Neural progenitor cell (in vitro differentiated cells): ENCODE measurements around the gene TMEM239. TPM values are rescaled to one million over a fixed set of nuclear protein-coding genes. Genes with fewer than 3 reads are reported as not detected.
A peak's percentile ranks its signal among the peaks of the same experiment; 100 is the strongest.

Experiments used
- DNase-seq: peaks from one replicate; pipeline ENCODE4 v3.0.0-alpha.2; 2016; ENCODE audit warnings: low spot score
- H2AFZ ChIP-seq: fragments of 200-600 bp; sonication (generic); replicated peaks from 2 replicates; pipeline ENCODE4 v1.6.1; 2016; ENCODE audit warnings: antibody characterized with exemption
- H3F3A ChIP-seq: fragments of 200-600 bp; sonication (generic); 2 replicates; pipeline ENCODE4 v1.6.1; 2016; ENCODE audit warnings: antibody characterized with exemption, low read depth
- H3K27ac ChIP-seq: fragments of 200-600 bp; sonication (generic); 2 replicates; pipeline ENCODE4 v1.5.1; 2016; ENCODE audit warnings: mild to moderate bottlenecking
- H3K27me3 ChIP-seq: fragments of 200-600 bp; sonication (generic); 2 replicates; pipeline ENCODE4 v1.6.1; 2016; ENCODE audit warnings: mild to moderate bottlenecking, moderate library complexity
- H3K36me3 ChIP-seq: fragments of 200-600 bp; sonication (generic); 2 replicates; pipeline ENCODE4 v1.5.1; 2016
- H3K4me1 ChIP-seq: fragments of 200-600 bp; sonication (generic); 2 replicates; pipeline ENCODE4 v1.6.1; 2016; ENCODE audit warnings: mixed run types
- H3K4me2 ChIP-seq: fragments of 200-600 bp; sonication (generic); 2 replicates; pipeline ENCODE4 v1.6.1; 2016
- H3K4me3 ChIP-seq: fragments of 200-600 bp; sonication (generic); 2 replicates; pipeline ENCODE4 v1.5.1; 2016
- H3K79me2 ChIP-seq: fragments of 200-600 bp; sonication (generic); 2 replicates; pipeline ENCODE4 v1.6.1; 2016; ENCODE audit warnings: low read depth
- H3K9ac ChIP-seq: fragments of 200-600 bp; sonication (generic); 2 replicates; pipeline ENCODE4 v1.6.1; 2016
- H3K9me3 ChIP-seq: fragments of 200-600 bp; sonication (generic); 2 replicates; pipeline ENCODE4 v1.5.1; 2016; ENCODE audit warnings: low read depth
- H4K20me1 ChIP-seq: fragments of 200-600 bp; sonication (generic); 2 replicates; pipeline ENCODE4 v1.6.1; 2016; ENCODE audit warnings: low read depth
- H3K27ac Mint-ChIP-seq: 3 replicates; pipeline ENCODE4 v1.8.0; 2021; ENCODE audit warnings: mixed read lengths
- H3K27me3 Mint-ChIP-seq: 2 replicates; pipeline ENCODE4 v1.8.0; 2022; ENCODE audit warnings: low read depth, mild to moderate bottlenecking, inconsistent platforms, moderate library complexity, mixed read lengths; ENCODE audit not compliant: insufficient read depth
- H3K36me3 Mint-ChIP-seq: 3 replicates; pipeline ENCODE4 v1.8.0; 2021; ENCODE audit warnings: mixed read lengths
- H3K4me1 Mint-ChIP-seq: 3 replicates; pipeline ENCODE4 v1.8.0; 2021; ENCODE audit warnings: mixed read lengths
- H3K4me3 Mint-ChIP-seq: 3 replicates; pipeline ENCODE4 v1.8.0; 2021; ENCODE audit warnings: mild to moderate bottlenecking, moderate library complexity, mixed read lengths
- H3K9me3 Mint-ChIP-seq: 3 replicates; pipeline ENCODE4 v1.8.0; 2020; ENCODE audit warnings: mixed read lengths
- EZH2 ChIP-seq: fragments of 200-600 bp; sonication (generic); IDR thresholded peaks from 2 replicates; pipeline ENCODE4 v1.6.1; 2017; ENCODE audit warnings: antibody characterized with exemption, mild to moderate bottlenecking, moderate library complexity
- EZH2phosphoT487 ChIP-seq: fragments of 200-600 bp; sonication (generic); IDR thresholded peaks from 2 replicates; pipeline ENCODE4 v1.6.1; 2017; ENCODE audit warnings: antibody characterized with exemption
- total RNA-seq: library from RNA; depleted of rRNA; stranded (reverse); fragments of >200 nt; gene quantifications from 2 replicates; pipeline ENCODE4 v1.2.3, GENCODE V29; 2015; ENCODE audit warnings: low replicate concordance
- TF ChIP-seq, protein P1 (sequence below): fragments of 200-600 bp; sonication (generic); IDR thresholded peaks from 2 replicates; pipeline ENCODE4 v1.5.1; 2017; ENCODE audit warnings: antibody characterized with exemption, mild to moderate bottlenecking

Gene TMEM239
- total RNA-seq, 1 donor from 2014 or later: not detected

DNA sequence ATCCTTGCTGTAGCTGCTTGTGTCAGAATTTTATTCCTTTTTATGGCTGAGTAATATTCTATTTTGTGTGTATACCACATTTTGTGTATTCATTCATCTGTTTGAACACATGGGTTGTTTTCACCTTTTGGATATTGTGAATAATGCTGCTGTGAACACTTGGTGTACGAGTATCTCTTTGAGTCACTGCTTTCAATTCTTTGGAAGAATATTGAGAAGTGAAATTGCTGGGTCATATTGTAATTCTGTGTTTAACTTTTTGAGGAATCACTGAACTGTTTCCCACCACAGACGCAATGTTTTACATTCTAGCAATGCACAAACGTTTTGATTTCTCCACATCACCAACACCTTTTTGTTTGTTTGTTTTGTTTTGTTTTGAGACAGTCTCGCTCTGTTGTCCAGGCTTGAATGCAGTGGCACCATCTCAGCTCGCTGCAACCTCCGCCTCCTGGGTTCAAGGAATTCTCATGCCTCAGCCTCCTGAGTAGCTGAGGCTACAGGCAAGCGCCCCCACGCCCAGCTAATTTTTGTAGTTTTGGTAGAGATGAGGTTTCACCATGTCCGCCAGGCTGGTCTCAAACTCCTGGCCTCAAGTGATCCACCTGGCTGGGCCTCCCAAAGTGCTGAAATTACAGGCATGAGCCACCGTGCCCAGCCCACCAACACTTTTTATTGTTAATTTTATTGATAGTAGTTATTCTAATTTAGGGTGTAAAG lies 37.4 kb upstream of the TMEM239 start:
- DNase-seq: no peak
- Histone ChIP-seq H3K79me2 (no peaks in the 10 kb centered on the region), H3K4me1 (no peaks in the 10 kb centered on the region), H3K36me3 (no peaks in the 10 kb centered on the region), H2AFZ (no peak overlapping the region), H3K4me2 (no peak overlapping the region), H3K9me3 (no peaks in the 10 kb centered on the region), H4K20me1 (no peaks in the 10 kb centered on the region), H3K27ac (no peak overlapping the region), H3K4me3 (no peak overlapping the region), H3F3A (no peaks in the 10 kb centered on the region), H3K27me3 (peaks cover 19% of the 10 kb centered on the region), H3K9ac (no peak overlapping the region)
- H3K27ac Mint-ChIP-seq: no peak overlapping the region
- H3K4me3 Mint-ChIP-seq: no peak overlapping the region
- no peaks in the 10 kb centered on the region for H3K4me1 Mint-ChIP-seq
- H3K27me3 Mint-ChIP-seq: no peaks in the 10 kb centered on the region
- no peaks in the 10 kb centered on the region for H3K36me3 Mint-ChIP-seq
- TF ChIP-seq, protein P1, sequence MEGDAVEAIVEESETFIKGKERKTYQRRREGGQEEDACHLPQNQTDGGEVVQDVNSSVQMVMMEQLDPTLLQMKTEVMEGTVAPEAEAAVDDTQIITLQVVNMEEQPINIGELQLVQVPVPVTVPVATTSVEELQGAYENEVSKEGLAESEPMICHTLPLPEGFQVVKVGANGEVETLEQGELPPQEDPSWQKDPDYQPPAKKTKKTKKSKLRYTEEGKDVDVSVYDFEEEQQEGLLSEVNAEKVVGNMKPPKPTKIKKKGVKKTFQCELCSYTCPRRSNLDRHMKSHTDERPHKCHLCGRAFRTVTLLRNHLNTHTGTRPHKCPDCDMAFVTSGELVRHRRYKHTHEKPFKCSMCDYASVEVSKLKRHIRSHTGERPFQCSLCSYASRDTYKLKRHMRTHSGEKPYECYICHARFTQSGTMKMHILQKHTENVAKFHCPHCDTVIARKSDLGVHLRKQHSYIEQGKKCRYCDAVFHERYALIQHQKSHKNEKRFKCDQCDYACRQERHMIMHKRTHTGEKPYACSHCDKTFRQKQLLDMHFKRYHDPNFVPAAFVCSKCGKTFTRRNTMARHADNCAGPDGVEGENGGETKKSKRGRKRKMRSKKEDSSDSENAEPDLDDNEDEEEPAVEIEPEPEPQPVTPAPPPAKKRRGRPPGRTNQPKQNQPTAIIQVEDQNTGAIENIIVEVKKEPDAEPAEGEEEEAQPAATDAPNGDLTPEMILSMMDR: no peak
- no peak for TF ChIP-seq EZH2
- no peak for TF ChIP-seq EZH2phosphoT487
- peaks cover 9% of the 10 kb centered on the region for H3K9me3 Mint-ChIP-seq

DNA sequence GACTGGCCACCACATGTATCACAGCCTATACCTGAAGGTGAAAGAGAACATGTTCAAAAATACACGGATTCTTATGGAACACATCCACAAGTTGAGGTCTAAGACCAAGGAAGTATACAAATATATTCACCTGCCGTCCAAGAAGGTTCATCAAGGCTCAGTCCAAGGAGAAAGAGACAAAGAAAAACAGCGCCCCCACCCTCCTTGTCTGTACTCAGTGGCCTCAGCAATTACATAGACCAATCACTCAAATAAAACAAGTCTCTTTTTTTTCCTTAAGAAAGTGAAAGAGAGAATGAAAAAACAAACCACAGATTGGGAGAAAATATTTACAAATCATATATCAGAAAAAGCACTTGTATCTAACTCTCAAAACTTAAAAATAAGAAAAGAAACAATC lies 35.2 kb upstream of the TMEM239 start:
- H3K9me3 Mint-ChIP-seq: peaks cover 6% of the 10 kb centered on the region
- Histone ChIP-seq H3K9me3 (no peaks in the 10 kb centered on the region), H3F3A (no peaks in the 10 kb centered on the region), H3K36me3 (no peaks in the 10 kb centered on the region), H3K27me3 (peaks cover 23% of the 10 kb centered on the region), H3K4me3 (no peak overlapping the region), H3K4me1 (no peaks in the 10 kb centered on the region), H2AFZ (no peak overlapping the region), H3K4me2 (no peak overlapping the region), H3K27ac (no peak overlapping the region), H3K79me2 (no peaks in the 10 kb centered on the region), H3K9ac (no peak overlapping the region), H4K20me1 (no peaks in the 10 kb centered on the region)
- peak; percentile 12 for DNase-seq
- no peaks in the 10 kb centered on the region for H3K36me3 Mint-ChIP-seq
- no peak for TF ChIP-seq EZH2phosphoT487
- TF ChIP-seq, protein P1: peak; percentile 20
- no peaks in the 10 kb centered on the region for H3K4me1 Mint-ChIP-seq
- peaks cover 2% of the 10 kb centered on the region for H3K27me3 Mint-ChIP-seq
- H3K27ac Mint-ChIP-seq: no peak overlapping the region
- no peak overlapping the region for H3K4me3 Mint-ChIP-seq

DNA sequence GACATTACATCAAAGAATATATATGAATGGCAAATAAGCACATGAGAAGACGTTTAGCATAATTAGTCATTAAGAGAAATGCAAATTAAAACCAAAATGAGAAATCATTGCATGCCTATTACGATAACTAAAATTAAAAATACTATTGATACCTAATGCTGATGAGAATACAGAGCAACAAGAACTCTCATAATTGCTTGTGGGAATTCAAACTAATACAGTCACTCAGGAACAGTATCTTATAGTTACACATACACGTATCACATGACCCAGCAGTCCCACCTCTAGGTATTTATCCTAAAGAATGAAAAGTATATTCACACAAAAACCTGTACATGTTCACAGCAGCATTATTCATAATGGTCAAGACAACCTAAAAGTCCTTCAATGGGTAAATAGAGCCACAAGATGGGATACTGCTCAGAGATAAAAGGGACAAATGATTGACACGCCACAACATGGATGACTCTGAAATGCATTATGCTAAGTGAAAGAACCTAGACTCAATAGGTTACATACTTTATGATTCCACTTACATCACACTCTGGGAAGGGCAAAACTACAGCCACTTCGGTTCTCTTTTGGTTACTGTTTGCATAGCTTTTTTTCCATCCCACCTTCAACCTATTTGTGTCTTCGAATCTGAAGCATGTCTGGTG lies 32.1 kb upstream of the TMEM239 start:
- no peak overlapping the region for H2AFZ ChIP-seq
- no peaks in the 10 kb centered on the region for H4K20me1 ChIP-seq
- H3K9me3 ChIP-seq: no peaks in the 10 kb centered on the region
- H3K27ac ChIP-seq: no peak overlapping the region
- H3K4me1 Mint-ChIP-seq: no peaks in the 10 kb centered on the region
- TF ChIP-seq, protein P1: no peak
- TF ChIP-seq EZH2 (no peak), EZH2phosphoT487 (no peak)
- H3K4me2 ChIP-seq: no peak overlapping the region
- H3K27me3 ChIP-seq: peaks cover 23% of the 10 kb centered on the region
- H3K4me1 ChIP-seq: no peaks in the 10 kb centered on the region
- no peak overlapping the region for H3K9ac ChIP-seq
- peaks cover 4% of the 10 kb centered on the region for H3K9me3 Mint-ChIP-seq
- no peaks in the 10 kb centered on the region for H3K79me2 ChIP-seq
- H3K4me3 ChIP-seq: no peak overlapping the region
- H3K36me3 Mint-ChIP-seq: no peaks in the 10 kb centered on the region
- no peak overlapping the region for H3K27ac Mint-ChIP-seq
- H3K27me3 Mint-ChIP-seq: peaks cover 6% of the 10 kb centered on the region
- DNase-seq: no peak
- H3K36me3 ChIP-seq: no peaks in the 10 kb centered on the region
- H3K4me3 Mint-ChIP-seq: no peak overlapping the region
- no peaks in the 10 kb centered on the region for H3F3A ChIP-seq
